BE2C (cell line): ENCODE data around the gene SPCS1.

Source experiments
- DNase-seq: peaks from one replicate; pipeline ENCODE4 v3.0.0-alpha.2; 2020
- H3K27me3 ChIP-seq: fragments of 250-450 bp; sonication (Bioruptor Pico); 2 replicates; pipeline ENCODE4 v1.5.1; 2020; ENCODE audit warnings: mild to moderate bottlenecking
- H3K36me3 ChIP-seq: fragments of 250-450 bp; sonication (Bioruptor Pico); 2 replicates; pipeline ENCODE4 v1.5.1; 2020; ENCODE audit warnings: mild to moderate bottlenecking
- H3K4me1 ChIP-seq: fragments of 250-450 bp; sonication (Bioruptor Pico); 2 replicates; pipeline ENCODE4 v1.5.1; 2020
- H3K4me3 ChIP-seq: 2 replicates; pipeline ENCODE4 v1.5.1; 2011; ENCODE audit warnings: low read depth, low read length
- H3K9me3 ChIP-seq: fragments of 250-450 bp; sonication (Bioruptor Pico); 2 replicates; pipeline ENCODE4 v1.5.1; 2020
- TF ChIP-seq, protein P1 (sequence below): IDR thresholded peaks from 2 replicates; pipeline ENCODE4 v1.5.1; 2012; ENCODE audit warnings: mild to moderate bottlenecking, low read depth, low read length

SPCS1 gene

DNA sequence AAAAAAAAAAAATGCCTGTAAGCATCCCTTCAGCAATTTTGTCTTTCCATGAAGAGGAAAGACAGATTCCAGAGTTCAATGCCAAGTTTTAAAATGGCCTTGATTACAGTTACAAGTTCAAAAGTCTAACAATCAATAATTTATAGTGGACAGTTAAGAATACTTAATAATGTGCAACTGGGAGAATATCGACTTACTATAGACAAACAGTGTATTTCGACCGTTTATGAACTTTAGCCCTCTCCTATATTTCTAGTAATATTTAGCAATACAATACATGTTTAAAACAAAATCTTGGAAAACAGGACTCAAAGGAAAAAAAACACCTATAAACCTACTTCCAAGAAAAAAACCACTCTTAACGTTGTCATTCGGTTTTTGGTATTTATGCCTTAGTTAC lies 21.7 kb upstream of the SPCS1 start:
- H3K36me3 ChIP-seq: peaks cover 35% of the 10 kb centered on the region
- no peak overlapping the region; the same call in 1 of the 2 replicates for H3K4me3 ChIP-seq
- no peaks in the 10 kb centered on the region for H3K4me1 ChIP-seq
- TF ChIP-seq, protein P1, sequence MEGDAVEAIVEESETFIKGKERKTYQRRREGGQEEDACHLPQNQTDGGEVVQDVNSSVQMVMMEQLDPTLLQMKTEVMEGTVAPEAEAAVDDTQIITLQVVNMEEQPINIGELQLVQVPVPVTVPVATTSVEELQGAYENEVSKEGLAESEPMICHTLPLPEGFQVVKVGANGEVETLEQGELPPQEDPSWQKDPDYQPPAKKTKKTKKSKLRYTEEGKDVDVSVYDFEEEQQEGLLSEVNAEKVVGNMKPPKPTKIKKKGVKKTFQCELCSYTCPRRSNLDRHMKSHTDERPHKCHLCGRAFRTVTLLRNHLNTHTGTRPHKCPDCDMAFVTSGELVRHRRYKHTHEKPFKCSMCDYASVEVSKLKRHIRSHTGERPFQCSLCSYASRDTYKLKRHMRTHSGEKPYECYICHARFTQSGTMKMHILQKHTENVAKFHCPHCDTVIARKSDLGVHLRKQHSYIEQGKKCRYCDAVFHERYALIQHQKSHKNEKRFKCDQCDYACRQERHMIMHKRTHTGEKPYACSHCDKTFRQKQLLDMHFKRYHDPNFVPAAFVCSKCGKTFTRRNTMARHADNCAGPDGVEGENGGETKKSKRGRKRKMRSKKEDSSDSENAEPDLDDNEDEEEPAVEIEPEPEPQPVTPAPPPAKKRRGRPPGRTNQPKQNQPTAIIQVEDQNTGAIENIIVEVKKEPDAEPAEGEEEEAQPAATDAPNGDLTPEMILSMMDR: no peak
- no peaks in the 10 kb centered on the region for H3K9me3 ChIP-seq
- no peak for DNase-seq
- no peaks in the 10 kb centered on the region for H3K27me3 ChIP-seq

DNA sequence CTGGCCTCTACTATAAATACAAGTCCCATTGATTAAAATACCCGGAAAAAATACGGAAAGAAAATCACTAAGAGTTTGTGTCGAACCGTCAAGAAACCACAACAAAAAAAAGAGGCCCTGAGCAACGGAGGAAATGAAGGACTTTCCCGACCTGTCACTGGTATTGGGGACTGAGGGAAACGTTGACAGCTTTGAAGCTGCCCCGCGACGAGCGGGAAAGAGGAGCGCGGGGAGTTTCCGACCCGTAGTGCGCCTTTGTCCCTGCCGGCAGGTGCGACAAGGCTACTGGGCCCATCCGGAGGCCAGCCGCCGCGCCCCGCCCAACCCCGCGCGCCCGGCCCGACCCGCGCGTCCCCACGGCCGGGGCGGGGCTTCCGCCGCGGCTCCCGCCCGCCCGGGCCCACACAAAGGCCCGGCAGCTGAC lies 20.6 kb upstream of the SPCS1 start:
- peak overlapping the region; percentile 79 for H3K4me3 ChIP-seq
- no peaks in the 10 kb centered on the region for H3K4me1 ChIP-seq
- peaks cover 43% of the 10 kb centered on the region for H3K36me3 ChIP-seq
- TF ChIP-seq, protein P1: no peak
- peak; percentile 77 for DNase-seq
- H3K27me3 ChIP-seq: no peaks in the 10 kb centered on the region
- no peaks in the 10 kb centered on the region for H3K9me3 ChIP-seq

DNA sequence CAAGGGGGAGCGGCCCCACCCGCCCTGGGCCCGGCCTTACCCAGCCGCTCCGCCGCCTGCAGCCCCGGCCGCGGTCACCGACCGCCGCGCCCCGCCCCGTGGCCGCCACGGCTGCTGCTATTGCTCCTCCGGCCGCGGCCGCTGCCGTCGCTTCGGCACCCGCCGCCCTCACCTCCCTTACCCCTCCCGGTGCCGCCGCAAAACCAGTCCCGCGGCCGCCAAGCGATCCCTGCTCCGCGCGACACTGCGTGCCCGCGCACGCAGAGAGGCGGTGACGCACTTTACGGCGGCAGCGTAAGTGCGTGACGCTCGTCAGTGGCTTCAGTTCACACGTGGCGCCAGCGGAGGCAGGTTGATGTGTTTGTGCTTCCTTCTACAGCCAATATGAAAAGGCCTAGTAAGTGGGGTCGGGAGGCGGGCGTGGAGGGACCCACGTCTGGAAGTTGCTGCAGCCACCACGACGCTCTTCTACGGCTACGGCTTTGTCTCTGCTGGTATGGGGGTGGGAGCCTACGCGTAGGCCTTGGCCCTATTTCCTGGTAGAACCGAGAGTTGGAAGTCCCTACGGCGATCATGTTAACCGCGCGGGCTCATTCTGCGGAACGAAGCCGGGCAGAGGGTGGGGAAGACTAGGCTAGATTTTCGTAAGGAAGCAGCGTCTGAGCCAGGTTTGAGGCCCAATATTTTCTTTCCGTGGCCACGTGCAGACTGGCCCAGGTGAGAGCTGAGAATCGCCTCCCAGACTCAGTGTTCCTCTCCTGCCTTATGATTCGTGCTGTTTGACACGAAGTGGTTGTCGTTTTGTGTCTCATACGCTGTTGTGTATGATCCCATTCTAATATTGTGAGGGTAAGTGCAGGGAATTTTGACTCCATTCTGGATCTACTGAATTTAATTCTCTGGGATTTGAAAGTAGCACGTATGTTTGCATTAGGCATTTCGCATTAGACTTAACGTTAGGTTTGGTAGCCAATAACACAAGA lies 19.9 kb upstream of the SPCS1 start, which contains the start of the genes GNL3 and PBRM1:
TSS of gene GNL3 (plus strand) at position 324 of the 983 bp plus-strand sequence. CDS start at position 385, 61 bp downstream.
TSS of gene PBRM1 (minus strand) at position 205 of the 983 bp plus-strand sequence.
- H3K36me3 ChIP-seq: peaks cover 50% of the 10 kb centered on the region
- H3K27me3 ChIP-seq: no peaks in the 10 kb centered on the region
- H3K4me3 ChIP-seq: peak within 1 kb of the TSS; percentile 97
- no peaks in the 10 kb centered on the region for H3K4me1 ChIP-seq
- TF ChIP-seq, protein P1: no peak
- H3K9me3 ChIP-seq: no peaks in the 10 kb centered on the region
- DNase-seq: peak; percentile 89

DNA sequence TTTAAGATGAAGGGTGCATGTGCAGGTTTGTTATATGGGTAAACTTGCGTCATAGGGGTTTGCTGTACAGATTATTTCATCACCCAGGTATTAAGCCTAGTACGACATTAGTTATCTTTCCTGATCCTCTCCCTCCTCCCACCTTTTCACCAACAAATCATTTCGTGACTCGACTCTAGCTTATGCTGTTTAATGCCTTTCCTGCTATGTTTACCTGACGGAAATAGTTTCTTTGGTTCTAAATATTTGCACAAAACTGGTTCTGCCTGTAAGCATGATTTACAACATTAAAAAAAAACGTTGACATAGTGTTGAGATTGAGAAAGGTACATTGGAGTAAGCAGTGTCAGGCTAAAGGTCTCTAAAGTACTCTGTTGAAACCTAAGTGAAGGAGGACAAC lies 17.6 kb upstream of the SPCS1 start:
- DNase-seq: no peak
- Histone ChIP-seq H3K36me3 (peaks cover 67% of the 10 kb centered on the region), H3K27me3 (no peaks in the 10 kb centered on the region), H3K4me1 (no peaks in the 10 kb centered on the region), H3K9me3 (no peaks in the 10 kb centered on the region), H3K4me3 (no peak overlapping the region; the same call in 1 of the 2 replicates)
- TF ChIP-seq, protein P1: no peak

DNA sequence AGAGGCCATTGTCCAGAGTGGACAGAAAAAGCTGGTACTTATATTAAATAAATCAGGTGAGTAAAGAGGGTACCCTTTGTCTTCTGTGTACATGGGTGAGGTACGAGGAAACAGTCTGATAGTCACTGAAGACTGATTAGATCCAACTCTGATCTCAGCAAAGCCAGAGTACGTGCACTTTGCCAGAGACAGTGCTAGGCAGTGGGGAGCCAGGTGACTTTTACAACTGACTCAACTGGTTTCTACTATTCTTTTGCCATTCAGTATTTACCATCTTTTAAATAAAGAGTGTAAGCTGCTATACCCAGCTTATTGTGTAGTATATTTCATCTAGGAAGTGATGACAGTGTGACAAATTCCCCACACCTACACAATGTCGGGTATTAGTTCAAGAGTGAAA lies 16.8 kb upstream of the SPCS1 start:
- Histone ChIP-seq H3K9me3 (no peaks in the 10 kb centered on the region), H3K4me3 (no peak overlapping the region), H3K27me3 (no peaks in the 10 kb centered on the region), H3K4me1 (no peaks in the 10 kb centered on the region), H3K36me3 (peaks cover 75% of the 10 kb centered on the region)
- DNase-seq: no peak
- TF ChIP-seq, protein P1: no peak

DNA sequence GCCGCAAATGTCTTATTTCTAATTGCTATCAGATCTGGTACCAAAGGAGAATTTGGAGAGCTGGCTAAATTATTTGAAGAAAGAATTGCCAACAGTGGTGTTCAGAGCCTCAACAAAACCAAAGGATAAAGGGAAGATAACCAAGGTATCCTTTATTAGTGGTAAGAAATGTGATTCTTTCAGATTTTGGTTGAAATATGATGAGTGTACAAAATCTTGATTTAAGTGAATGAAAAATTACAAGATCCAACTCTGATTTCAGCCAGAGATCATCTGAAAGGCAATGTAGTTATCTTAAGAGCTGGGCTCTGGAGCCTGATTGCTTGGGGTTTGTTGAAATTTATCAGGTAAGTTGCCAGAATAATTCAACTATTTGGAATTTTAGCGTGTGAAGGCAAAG lies 15.3 kb upstream of the SPCS1 start:
- DNase-seq: no peak
- Histone ChIP-seq H3K9me3 (no peaks in the 10 kb centered on the region), H3K27me3 (no peaks in the 10 kb centered on the region), H3K4me3 (no peak overlapping the region), H3K36me3 (peaks cover 88% of the 10 kb centered on the region), H3K4me1 (no peaks in the 10 kb centered on the region)
- TF ChIP-seq, protein P1: no peak
